Transverse colon (tissue), 4 donors: ENCODE results near the gene BPTF.

ENCODE experiments used
- POLR2A ChIP-seq: fragments of 450-650 bp; IDR thresholded peaks from one replicate; pipeline ENCODE4 v1.6.1; 2016; ENCODE audit warnings: antibody characterized with exemption, mild to moderate bottlenecking, moderate library complexity
- POLR2AphosphoS5 ChIP-seq, 3 donors: sonication (generic); formaldehyde crosslinking; IDR thresholded peaks; one replicate each; pipeline ENCODE4 v1.6.1; 2016; ENCODE audit warnings: antibody characterized with exemption in 3 of 3
- TF ChIP-seq, protein P1 (sequence below), 5 experiments: fragments of 200-600 bp in 3 of 5; fragments of 450-650 bp in 2 of 5; sonication (generic) in 3 of 5; IDR thresholded peaks; 1 replicate in 2 of 5; 2 replicates in 3 of 5; pipeline ENCODE4 v1.5.1; 2016 to 2017; ENCODE audit warnings: antibody characterized with exemption in 5 of 5, inconsistent platforms in 3 of 5, mild to moderate bottlenecking in 2 of 5, moderate library complexity in 1 of 5

DNA sequence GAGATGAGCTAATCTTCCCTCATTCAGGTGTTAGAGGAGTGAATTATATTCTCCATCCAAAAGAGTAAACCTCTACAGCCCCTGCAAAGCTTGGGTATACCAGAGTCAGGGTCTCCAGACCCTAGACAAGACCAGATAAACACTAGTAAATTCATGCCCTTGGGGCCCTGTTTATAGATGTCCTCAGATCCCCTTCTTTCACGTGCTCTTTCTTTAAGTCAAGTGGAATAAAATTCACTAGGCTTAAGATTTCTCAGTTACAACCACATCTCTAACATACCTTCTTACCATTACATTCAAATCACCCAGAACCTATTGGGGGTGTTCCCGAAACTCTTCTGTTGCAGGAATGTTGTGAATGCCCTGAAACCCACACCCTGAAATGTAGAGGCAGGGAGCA is 173.2 kb downstream of the BPTF start:
- TF ChIP-seq, protein P1, sequence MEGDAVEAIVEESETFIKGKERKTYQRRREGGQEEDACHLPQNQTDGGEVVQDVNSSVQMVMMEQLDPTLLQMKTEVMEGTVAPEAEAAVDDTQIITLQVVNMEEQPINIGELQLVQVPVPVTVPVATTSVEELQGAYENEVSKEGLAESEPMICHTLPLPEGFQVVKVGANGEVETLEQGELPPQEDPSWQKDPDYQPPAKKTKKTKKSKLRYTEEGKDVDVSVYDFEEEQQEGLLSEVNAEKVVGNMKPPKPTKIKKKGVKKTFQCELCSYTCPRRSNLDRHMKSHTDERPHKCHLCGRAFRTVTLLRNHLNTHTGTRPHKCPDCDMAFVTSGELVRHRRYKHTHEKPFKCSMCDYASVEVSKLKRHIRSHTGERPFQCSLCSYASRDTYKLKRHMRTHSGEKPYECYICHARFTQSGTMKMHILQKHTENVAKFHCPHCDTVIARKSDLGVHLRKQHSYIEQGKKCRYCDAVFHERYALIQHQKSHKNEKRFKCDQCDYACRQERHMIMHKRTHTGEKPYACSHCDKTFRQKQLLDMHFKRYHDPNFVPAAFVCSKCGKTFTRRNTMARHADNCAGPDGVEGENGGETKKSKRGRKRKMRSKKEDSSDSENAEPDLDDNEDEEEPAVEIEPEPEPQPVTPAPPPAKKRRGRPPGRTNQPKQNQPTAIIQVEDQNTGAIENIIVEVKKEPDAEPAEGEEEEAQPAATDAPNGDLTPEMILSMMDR (IDR thresholded peaks at IDR 0.05) = no peak
- TF ChIP-seq POLR2A (no peak), POLR2AphosphoS5 (IDR thresholded peaks at IDR 0.05) (no peak)
